Activated CD4-positive, alpha-beta T cell treated with anti-CD3 and anti-CD28 coated beads, Interleukin-2, amount 50 U/mL, for 16 hours (primary cell): ENCODE results near the gene TSR2.
"Not testable (repeated sequence)": the region's sequence is repeated elsewhere in the genome, so short reads cannot be mapped to it uniquely, and the experiment has no call there.

Experiments used
- DNase-seq: peaks from one replicate; pipeline ENCODE4 v3.0.0-alpha.2; 2020

The TSR2 gene

GRCh38 chrX:54473993-54474859 lies 34.0 kb downstream of the TSR2 start:
- no peak for DNase-seq

GRCh38 chrX:54479136-54480111 lies 39.2 kb downstream of the TSR2 start:
- DNase-seq, result no peak

- no peak for DNase-seq
Observed at GRCh38 chrX:54482839-54483593, 42.8 kb downstream of the TSR2 start.

- DNase-seq, result no peak
Observed at GRCh38 chrX:54483946-54484345, 43.7 kb downstream of the TSR2 start.

GRCh38 chrX:54484666-54485065 lies 44.5 kb downstream of the TSR2 start:
- DNase-seq, result no peak

- DNase-seq, result not testable (repeated sequence)
Observed at GRCh38 chrX:54489819-54490218, 49.6 kb downstream of the TSR2 start.

GRCh38 chrX:54492340-54492739 lies 52.1 kb downstream of the TSR2 start:
- DNase-seq, result no peak

GRCh38 chrX:54494166-54494988 lies 54.2 kb downstream of the TSR2 start:
- DNase-seq, result no peak
